Activated CD8-positive, alpha-beta memory T cell treated with anti-CD3 and anti-CD28 coated beads for 36 hours (primary cell): ENCODE results near the gene PDLIM3. TPM values are rescaled to one million over a fixed set of nuclear protein-coding genes. Genes with fewer than 3 reads are reported as not detected.
"Not testable (repeated sequence)": the region's sequence is repeated elsewhere in the genome, so short reads cannot be mapped to it uniquely, and the experiment has no call there.

Experiments used
- CTCF ChIA-PET: fragments of 350-600 bp; sonication (Branson Sonifier 250); formaldehyde crosslinking; loops from one replicate; lab custom pipeline; 2021; ENCODE audit warnings: antibody characterized with exemption; lab: Charles Lee
- POLR2A ChIA-PET: fragments of 350-600 bp; sonication (Branson Sonifier 250); formaldehyde crosslinking; loops from one replicate; lab custom pipeline; 2021; ENCODE audit warnings: antibody characterized with exemption; lab: Charles Lee
- total RNA-seq, 2 experiments: library from RNA; stranded (reverse); gene quantifications; one replicate each; pipeline ENCODE4 v1.2.3, GENCODE V29; 2021

The PDLIM3 gene
- total RNA-seq, 2 experiments from 2014 or later: not detected

- POLR2A ChIA-PET: no interaction called here
- CTCF ChIA-PET: no interaction called here
Observed at GRCh38 chr4:185559915-185560281, 24.6 kb upstream of the PDLIM3 start.

- CTCF ChIA-PET, POLR2A ChIA-PET: not testable (repeated sequence)
Observed at GRCh38 chr4:185559251-185559914, 24.1 kb upstream of the PDLIM3 start.

- ChIA-PET POLR2A (no interaction called here), CTCF (no interaction called here)
Observed at GRCh38 chr4:185554365-185555126, 19.2 kb upstream of the PDLIM3 start.

- ChIA-PET POLR2A (no interaction called here), CTCF (no interaction called here)
Observed at GRCh38 chr4:185552254-185552653, 16.9 kb upstream of the PDLIM3 start.

- CTCF ChIA-PET: no interaction called here
- POLR2A ChIA-PET: no interaction called here
Observed at GRCh38 chr4:185550933-185551332, 15.6 kb upstream of the PDLIM3 start.

GRCh38 chr4:185549095-185549639, 13.9 kb upstream of the PDLIM3 start:
- ChIA-PET CTCF (no interaction called here), POLR2A (no interaction called here)

GRCh38 chr4:185548587-185548986, 13.3 kb upstream of the PDLIM3 start:
- ChIA-PET POLR2A (no interaction called here), CTCF (no interaction called here)

- POLR2A ChIA-PET: no interaction called here
Observed at GRCh38 chr4:185546335-185546734, 11.0 kb upstream of the PDLIM3 start.

GRCh38 chr4:185542626-185543315, 7.5 kb upstream of the PDLIM3 start:
- ChIA-PET POLR2A (no interaction called here), CTCF (no interaction called here)

More at GRCh38 chr4:185546335-185546734, 11.0 kb upstream of the PDLIM3 start:
- CTCF ChIA-PET: no interaction called here

GRCh38 chr4:185541251-185541727, 6.0 kb upstream of the PDLIM3 start:
- ChIA-PET POLR2A (no interaction called here), CTCF (no interaction called here)

GRCh38 chr4:185540487-185541120, 5.3 kb upstream of the PDLIM3 start:
- POLR2A ChIA-PET: no interaction called here
- CTCF ChIA-PET: no interaction called here

- CTCF ChIA-PET: no interaction called here
Observed at GRCh38 chr4:185540040-185540439, 4.7 kb upstream of the PDLIM3 start.

GRCh38 chr4:185538806-185539205, 3.5 kb upstream of the PDLIM3 start:
- ChIA-PET CTCF (no interaction called here), POLR2A (no interaction called here)

More at GRCh38 chr4:185540040-185540439, 4.7 kb upstream of the PDLIM3 start:
- POLR2A ChIA-PET: no interaction called here

- ChIA-PET POLR2A (no interaction called here), CTCF (interaction anchor here (1.0 kb wide), 1 partner anchor 61 kb away, joined by 3 read pairs; no protein-coding TSS in a partner anchor)
Observed at GRCh38 chr4:185536411-185536709, 1.1 kb upstream of the PDLIM3 start.

GRCh38 chr4:185535612-185536410, 504 bp upstream of the PDLIM3 start:
- ChIA-PET POLR2A (no interaction called here), CTCF (interaction anchor here (1.0 kb wide), 1 partner anchor 62 kb away, joined by 3 read pairs; no protein-coding TSS in a partner anchor)

- CTCF ChIA-PET: interaction anchor here (1.3 kb wide), 1 partner anchor 63 kb away, joined by 3 read pairs; no protein-coding TSS in a partner anchor
- POLR2A ChIA-PET: no interaction called here
Observed at GRCh38 chr4:185534511-185534865, 819 bp downstream of the PDLIM3 start.

GRCh38 chr4:185532795-185533324, 2.4 kb downstream of the PDLIM3 start:
- ChIA-PET CTCF (no interaction called here), POLR2A (no interaction called here)

GRCh38 chr4:185532293-185532692, 3.0 kb downstream of the PDLIM3 start:
- ChIA-PET CTCF (no interaction called here), POLR2A (no interaction called here)

- CTCF ChIA-PET, POLR2A ChIA-PET: not testable (repeated sequence)
Observed at GRCh38 chr4:185531654-185532053, 3.7 kb downstream of the PDLIM3 start.
